Small intestine (tissue), 7 donors: ENCODE measurements around the gene MAB21L3. TPM values are rescaled to one million over a fixed set of nuclear protein-coding genes. Genes with fewer than 3 reads are reported as not detected.

Experiments
- DNase-seq, 2 donors: peaks; one replicate each; pipeline versions ENCODE4 v3.0.0 to v3.0.0-alpha.2; 2013
- FAIRE-seq: peaks from 2 replicates; lab custom pipeline; 2012; peaks lifted over from hg19 to GRCh38; lab: Jason Lieb, UNC
- H3K27ac ChIP-seq, 3 donors: one replicate each; pipeline ENCODE4 v1.5.1; 2013; ENCODE audit warnings: low read length in 2 of 3, mild to moderate bottlenecking in 2 of 3, control low read depth in 1 of 3, inconsistent platforms in 1 of 3, low read depth in 1 of 3, moderate library complexity in 1 of 3
- H3K27me3 ChIP-seq, 3 donors: one replicate each; pipeline ENCODE4 v1.6.1; 2013; ENCODE audit warnings: low read length in 3 of 3, inconsistent platforms in 1 of 3; ENCODE audit not compliant: control insufficient read depth in 3 of 3, insufficient read depth in 3 of 3
- H3K36me3 ChIP-seq, 3 donors: one replicate each; pipeline ENCODE4 v1.6.1; 2013; ENCODE audit warnings: low read length in 3 of 3, inconsistent platforms in 1 of 3, low read depth in 1 of 3, mild to moderate bottlenecking in 1 of 3, moderate library complexity in 1 of 3; ENCODE audit not compliant: control insufficient read depth in 3 of 3, insufficient read depth in 2 of 3
- H3K4me1 ChIP-seq, 3 donors: one replicate each; pipeline ENCODE4 v1.6.1; 2013; ENCODE audit warnings: low read length in 2 of 3, inconsistent platforms in 1 of 3, low read depth in 1 of 3, mild to moderate bottlenecking in 1 of 3, moderate library complexity in 1 of 3; ENCODE audit not compliant: control insufficient read depth in 3 of 3, insufficient read depth in 2 of 3
- H3K4me3 ChIP-seq, 3 donors: one replicate each; pipeline ENCODE4 v1.5.1; 2013; ENCODE audit warnings: low read length in 3 of 3, control low read depth in 1 of 3, inconsistent platforms in 1 of 3, low read depth in 1 of 3, mild to moderate bottlenecking in 1 of 3, moderate library complexity in 1 of 3
- H3K9me3 ChIP-seq, 2 donors: one replicate each; pipeline ENCODE4 v1.6.1; 2013; ENCODE audit warnings: low read depth in 1 of 2, low read length in 1 of 2; ENCODE audit not compliant: control insufficient read depth in 2 of 2, insufficient read depth in 1 of 2
- WGBS, 3 donors: extraction: QIAGEN DNeasy Blood & Tissue Kit; methylation state at CpG; one replicate each; pipeline ENCODE4 v1.1.7; 2013; 5-methylcytosine and 5-hydroxymethylcytosine counted together
- polyA plus RNA-seq, 4 donors: library from polyadenylated mRNA; stranded (reverse) in 3 of 4; unstranded in 1 of 4; fragments of 200-250 nt in 3 of 4; fragments of 120-200 nt in 1 of 4; gene quantifications; one replicate each; pipeline versions ENCODE4 v1.2.1 to v1.2.3, GENCODE V29; 2013
- donor health status: healthy with polysubstance abuse.
- donor health status: control.
- donor health status: control.
- donor health status: Bipolar disorder and iron deficiency.
- donor health status: healthy.

Gene MAB21L3
- polyA plus RNA-seq, 4 donors, result 0.16 to 1.4 (median 0.22) TPM; not detected in 1

- Histone ChIP-seq H3K36me3 (no peaks in the 10 kb centered on the region), H3K4me3 (no peak overlapping the region), H3K27ac (no peak overlapping the region), H3K27me3 (no peaks in the 10 kb centered on the region), H3K9me3 (no peaks in the 10 kb centered on the region), H3K4me1 (peaks cover under 1 to 20% (median 2%) of the 10 kb centered on the region in 3 donors)
- FAIRE-seq (no peak), DNase-seq (no peak)
- 83 to 89% (median 85%) methylated on average over 3 of the region's 3 CpGs for WGBS, 3 donors
Observed at GRCh38 chr1:116148967-116149366, 37.8 kb downstream of the MAB21L3 start.

GRCh38 chr1:116150368-116150767 lies 39.2 kb downstream of the MAB21L3 start:
- 94 to 96% (median 95%) methylated on average over 4 of the region's 4 CpGs for WGBS, 3 donors

GRCh38 chr1:116151739-116152576 lies 40.8 kb downstream of the MAB21L3 start:
- H3K9me3 ChIP-seq, result no peaks in the 10 kb centered on the region
- 7 to 12% (median 8%) methylated on average over 37 to 46 of the region's 46 CpGs for WGBS, 3 donors
- FAIRE-seq (no peak), DNase-seq (peak; percentile 81 to 89)
- no peaks in the 10 kb centered on the region for H3K27me3 ChIP-seq
- H3K4me3 ChIP-seq, result peak overlapping the region in 2 of 3 donors; percentile 39 to 43
- peaks cover 2 to 27% (median 3%) of the 10 kb centered on the region in 3 donors for H3K4me1 ChIP-seq
- no peaks in the 10 kb centered on the region for H3K36me3 ChIP-seq
- H3K27ac ChIP-seq, result peak overlapping the region; percentile 45 to 85 (median 69)

More at GRCh38 chr1:116150368-116150767, 39.2 kb downstream of the MAB21L3 start:
- Histone ChIP-seq H3K27me3 (no peaks in the 10 kb centered on the region), H3K9me3 (no peaks in the 10 kb centered on the region), H3K27ac (no peak overlapping the region), H3K4me3 (no peak overlapping the region), H3K4me1 (peaks cover 2 to 27% (median 3%) of the 10 kb centered on the region in 3 donors), H3K36me3 (no peaks in the 10 kb centered on the region)
- DNase-seq (no peak), FAIRE-seq (no peak)

GRCh38 chr1:116152577-116152943 lies 41.4 kb downstream of the MAB21L3 start:
- H3K27ac ChIP-seq, result peak overlapping the region; percentile 56 to 87 (median 85)
- 43 to 58% (median 52%) methylated on average over 3 of the region's 4 CpGs for WGBS, 3 donors
- H3K27me3 ChIP-seq, result no peaks in the 10 kb centered on the region
- H3K4me1 ChIP-seq, result peaks cover 2 to 27% (median 3%) of the 10 kb centered on the region in 3 donors
- FAIRE-seq (no peak), DNase-seq (no peak)
- no peaks in the 10 kb centered on the region for H3K36me3 ChIP-seq
- H3K4me3 ChIP-seq, result peak overlapping the region in 2 of 3 donors; percentile 39 to 43
- no peaks in the 10 kb centered on the region for H3K9me3 ChIP-seq

GRCh38 chr1:116152950-116153691 lies 41.9 kb downstream of the MAB21L3 start:
- Histone ChIP-seq H3K9me3 (no peaks in the 10 kb centered on the region), H3K36me3 (no peaks in the 10 kb centered on the region), H3K4me3 (no peak overlapping the region), H3K4me1 (peaks cover 2 to 27% (median 3%) of the 10 kb centered on the region in 3 donors), H3K27ac (peak overlapping the region; percentile 43 to 87 (median 56)), H3K27me3 (no peaks in the 10 kb centered on the region)
- DNase-seq, result peak; percentile 83 to 85
- WGBS, 3 donors, result 10 to 65% (median 42%) methylated on average over 4 of the region's 4 CpGs
- no peak for FAIRE-seq

GRCh38 chr1:116153692-116154031 lies 42.5 kb downstream of the MAB21L3 start:
- H3K27ac ChIP-seq, result peak overlapping the region in 1 of 3 donors; percentile 56
- FAIRE-seq (no peak), DNase-seq (peak in 1 of 2 donors; percentile 54)
- no peak overlapping the region for H3K4me3 ChIP-seq
- H3K27me3 ChIP-seq, result no peaks in the 10 kb centered on the region
- no peaks in the 10 kb centered on the region for H3K9me3 ChIP-seq
- no peaks in the 10 kb centered on the region for H3K36me3 ChIP-seq
- H3K4me1 ChIP-seq, result peaks cover 2 to 27% (median 3%) of the 10 kb centered on the region in 3 donors

- 73 to 83% (median 80%) methylated on average over 4 of the region's 4 CpGs for WGBS, 3 donors
- no peak for DNase-seq
- Histone ChIP-seq H3K27me3 (no peaks in the 10 kb centered on the region), H3K4me1 (peaks cover 2 to 27% (median 3%) of the 10 kb centered on the region in 3 donors), H3K36me3 (no peaks in the 10 kb centered on the region), H3K9me3 (no peaks in the 10 kb centered on the region), H3K4me3 (no peak overlapping the region), H3K27ac (no peak overlapping the region)
- no peak for FAIRE-seq
Observed at GRCh38 chr1:116154536-116154935, 43.3 kb downstream of the MAB21L3 start.

GRCh38 chr1:116157096-116157495 lies 45.9 kb downstream of the MAB21L3 start:
- Histone ChIP-seq H3K36me3 (no peaks in the 10 kb centered on the region), H3K27me3 (no peaks in the 10 kb centered on the region), H3K4me3 (no peak overlapping the region), H3K27ac (no peak overlapping the region), H3K4me1 (peaks cover 2 to 24% (median 3%) of the 10 kb centered on the region in 3 donors), H3K9me3 (peaks cover 0 to 3% of the 10 kb centered on the region in 2 donors)
- WGBS, 3 donors, result 95 to 98% (median 96%) methylated on average over 4 of the region's 4 CpGs
- no peak for FAIRE-seq
- no peak for DNase-seq
